ENCODE results near the gene XNDC1N. TPM values are rescaled to one million over a fixed set of nuclear protein-coding genes. Genes with fewer than 3 reads are reported as not detected.

Gene XNDC1N
- total and polyA plus RNA-seq, 2 of the 13 experiments (the other 11 are each of a cell fraction or from before 2014, with no cell fraction given) = 3.4 to 7.5 TPM

GRCh38 chr11:71947498-71947897, 19.1 kb upstream of the XNDC1N start (continued):
- TF ChIP-seq ZBTB34 (CRISPR knock-in tag; IDR thresholded peaks at IDR 0.05) (peak; percentile 95), FOXK1 (CRISPR knock-in tag; IDR thresholded peaks at IDR 0.05; ENCODE audit: borderline replicate concordance, low read depth) (peak; percentile 73; the same call in 1 of the 2 replicates), REPIN1 (CRISPR knock-in tag; IDR thresholded peaks at IDR 0.05; ENCODE audit: borderline replicate concordance, low read depth) (no peak; the same call in 1 of the 2 replicates), PAXIP1 (CRISPR knock-in tag; conservative IDR thresholded peaks at IDR 0.05) (peak; percentile 87), SP1 (IDR thresholded peaks at IDR 0.05) (no peak), SP1 (CRISPR knock-in tag; IDR thresholded peaks at IDR 0.05) (no peak), SMAD3 (CRISPR knock-in tag; IDR thresholded peaks at IDR 0.05) (peak; percentile 69; the same call in 1 of the 2 replicates), ZNF354B (CRISPR knock-in tag; IDR thresholded peaks at IDR 0.05) (no peak), HNF4G (IDR thresholded peaks at IDR 0.05; ENCODE audit: borderline replicate concordance, low read depth, low read length) (peak; percentile 78; the same call in 1 of the 2 replicates), HNF4G (CRISPR knock-in tag; IDR thresholded peaks at IDR 0.05; ENCODE audit: borderline replicate concordance, low read depth) (0 out of 2 replicates have a peak, but pooled peaks have one; percentile 33), MAFG (CRISPR knock-in tag; IDR thresholded peaks at IDR 0.05) (no peak), ATF3 (CRISPR knock-in tag; IDR thresholded peaks at IDR 0.05) (peak; percentile 98), ZNF775 (CRISPR knock-in tag; IDR thresholded peaks at IDR 0.05; ENCODE audit: borderline replicate concordance) (no peak), HOXA7 (CRISPR knock-in tag; IDR thresholded peaks at IDR 0.05) (no peak), TFDP1 (CRISPR knock-in tag; IDR thresholded peaks at IDR 0.05; ENCODE audit: borderline replicate concordance) (no peak), KMT2B (CRISPR knock-in tag; IDR thresholded peaks at IDR 0.05) (peak; percentile 54; the same call in 1 of the 2 replicates), SPEN (CRISPR knock-in tag; IDR thresholded peaks at IDR 0.05; ENCODE audit: low read depth) (no peak), FOXP1 (IDR thresholded peaks at IDR 0.05) (no peak), FOXP1 (CRISPR knock-in tag; IDR thresholded peaks at IDR 0.05) (peak; percentile 51; the same call in 1 of the 2 replicates), RAD51 (IDR thresholded peaks at IDR 0.05; ENCODE audit: borderline replicate concordance) (no peak), ZNF484 (CRISPR knock-in tag; IDR thresholded peaks at IDR 0.05; ENCODE audit: borderline replicate concordance, low read depth) (no peak), MAX (IDR thresholded peaks at IDR 0.05) (no peak), ZBTB21 (CRISPR knock-in tag; IDR thresholded peaks at IDR 0.05) (peak; percentile 49; the same call in 1 of the 2 replicates), PITX1 (CRISPR knock-in tag; IDR thresholded peaks at IDR 0.05) (peak; percentile 21; the same call in 1 of the 2 replicates), ZMYM3 (CRISPR knock-in tag; IDR thresholded peaks at IDR 0.05) (peak; percentile 15; the same call in 1 of the 2 replicates)
